Smooth muscle cell of the umbilical artery (primary cell): Measurements from ENCODE around the gene RHOH. TPM values are rescaled to one million over a fixed set of nuclear protein-coding genes. Genes with fewer than 3 reads are reported as not detected.

Experiments
- total RNA-seq: library from RNA; depleted of rRNA; stranded (reverse); fragments of >200 nt; gene quantifications from 2 replicates; pipeline ENCODE4 v1.2.3, GENCODE V29; 2014

RHOH gene
- total RNA-seq, result under 0.01 TPM in 1 of 2 replicates, not detected in the other

GRCh38 chr4:40196724-40197281, at the start of gene RHOH:
Gene RHOH, plus strand, starts transcription at chr4:40197031. Its CDS starts 46,356 bp downstream, at chr4:40243387.

Other genes starting within 250 kb of the RHOH start
- 49.0 and 75.3 TPM in 2 replicates for gene PDS5A, start 219.1 kb upstream of the RHOH start, total RNA-seq
- 4.8 and 7.8 TPM in 2 replicates for gene N4BP2, start 140.2 kb upstream of the RHOH start, total RNA-seq
- not detected in 2 replicates for gene CHRNA9, start 138.3 kb downstream of the RHOH start, total RNA-seq